Measurements from ENCODE around the gene ULBP1.
"Not testable (repeated sequence)": the region's sequence is repeated elsewhere in the genome, so short reads cannot be mapped to it uniquely, and the experiment has no call there.

Gene ULBP1

DNA sequence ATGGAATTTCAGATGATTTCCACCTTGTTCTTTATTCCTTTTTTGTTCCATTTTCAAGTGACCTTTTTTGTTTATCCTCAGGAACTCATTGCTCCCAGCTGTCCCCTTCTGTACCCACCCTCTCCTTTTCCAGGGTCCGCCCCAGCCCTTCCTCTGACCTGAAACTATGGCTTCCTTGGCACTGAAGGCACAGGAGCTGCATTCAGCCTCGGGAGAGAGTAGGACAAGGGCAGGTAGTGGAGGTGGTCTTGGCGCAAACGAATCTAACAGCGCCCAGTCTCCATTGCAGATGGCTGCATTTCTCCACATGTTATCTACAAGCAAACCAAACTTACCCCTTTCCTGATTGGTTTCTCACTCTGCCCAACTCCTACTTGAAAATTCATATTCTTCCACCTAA, 30.7 kb upstream of the ULBP1 start:
- FAIRE-seq, result no peak

GRCh38 chr6:149933461-149933860, 30.3 kb upstream of the ULBP1 start:
- no peak for FAIRE-seq

More for the DNA sequence above, 30.7 kb upstream of the ULBP1 start:
- DNase-seq (ENCODE audit: insufficient read length, low spot score), result no peak

DNA sequence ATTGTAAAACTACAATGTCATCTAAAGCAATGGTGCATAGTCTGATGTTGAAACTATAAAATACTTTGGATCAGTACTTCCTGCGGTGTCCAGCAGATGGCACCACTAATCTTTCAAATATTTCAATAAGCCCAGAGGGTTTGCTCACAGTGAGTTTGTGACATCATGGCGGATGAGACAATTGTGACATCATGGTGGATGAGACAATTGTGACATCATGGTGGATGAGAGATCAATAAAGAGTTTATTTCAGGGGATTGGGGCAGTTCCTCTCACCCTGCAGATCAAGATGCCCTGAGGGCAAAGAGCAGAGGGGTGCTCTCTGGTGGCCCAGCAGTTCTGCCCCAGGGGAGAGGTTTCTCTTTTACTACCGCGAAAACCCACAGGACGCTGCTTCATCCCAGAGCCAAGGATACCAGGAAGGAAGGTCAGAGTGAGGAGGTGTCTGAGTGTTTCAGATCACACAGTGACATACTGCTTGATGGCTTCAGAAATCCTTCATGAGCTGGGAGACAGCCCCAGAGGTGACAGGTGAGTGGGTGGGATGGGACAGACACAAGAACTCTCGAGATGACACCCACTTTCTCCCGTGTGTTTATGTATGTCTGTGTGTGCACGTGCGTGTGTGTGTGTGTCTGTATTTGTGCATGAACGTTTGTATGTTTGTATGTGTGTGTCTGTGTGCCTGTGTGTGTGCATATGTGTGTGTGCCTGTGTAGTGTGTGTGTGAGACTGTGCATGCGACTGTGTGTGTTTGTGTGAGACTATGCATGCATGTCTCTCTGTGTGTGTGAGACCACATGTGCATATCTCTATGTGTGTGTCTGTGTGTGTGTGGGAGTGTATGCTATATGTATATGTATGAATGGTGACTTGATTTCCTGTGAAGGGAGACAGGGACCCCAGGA, 29.2 kb upstream of the ULBP1 start:
- no peak for DNase-seq (ENCODE audit: insufficient read length, low spot score)
- peak; percentile 89 for FAIRE-seq

More at GRCh38 chr6:149933461-149933860, 30.3 kb upstream of the ULBP1 start:
- no peak for DNase-seq (ENCODE audit: insufficient read length, low spot score)

DNA sequence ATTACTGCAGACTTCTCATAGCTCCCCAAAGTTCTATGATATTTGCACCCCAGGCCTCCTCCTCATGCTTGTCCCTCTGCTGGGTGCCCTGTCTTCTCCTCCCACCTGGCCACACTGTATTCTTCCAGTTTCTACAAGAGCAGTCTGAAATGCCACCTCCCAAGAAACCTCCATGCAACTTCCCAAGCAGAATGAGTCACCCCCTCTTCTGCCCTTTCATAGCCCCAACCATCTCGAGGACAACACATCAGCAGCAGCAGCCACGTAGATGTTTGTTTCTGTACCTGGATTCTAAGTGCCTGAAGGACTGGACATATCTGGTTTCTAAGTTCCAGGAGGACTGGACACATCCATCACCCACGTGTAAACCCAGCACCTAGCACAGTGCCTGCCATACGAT, 28.5 kb upstream of the ULBP1 start:
- FAIRE-seq (no peak), DNase-seq (ENCODE audit: insufficient read length, low spot score) (no peak)

- no peak for FAIRE-seq
- no peak for DNase-seq (ENCODE audit: insufficient read length, low spot score)
These were observed 28.1 kb upstream of the ULBP1 start for GRCh38 chr6:149935668-149936067.

- FAIRE-seq, result no peak
- DNase-seq (ENCODE audit: insufficient read length, low spot score), result no peak
These were observed 27.0 kb upstream of the ULBP1 start for GRCh38 chr6:149936743-149937142.

- DNase-seq (ENCODE audit: insufficient read length, low spot score); FAIRE-seq: not testable (repeated sequence)
These were observed 25.7 kb upstream of the ULBP1 start for GRCh38 chr6:149938013-149938570.

GRCh38 chr6:149938571-149939355, 25.0 kb upstream of the ULBP1 start:
- FAIRE-seq (no peak), DNase-seq (ENCODE audit: insufficient read length, low spot score) (peak; percentile 45)

- DNase-seq (ENCODE audit: insufficient read length, low spot score), result no peak
- no peak for FAIRE-seq
These were observed 24.4 kb upstream of the ULBP1 start for GRCh38 chr6:149939356-149939648.

DNA sequence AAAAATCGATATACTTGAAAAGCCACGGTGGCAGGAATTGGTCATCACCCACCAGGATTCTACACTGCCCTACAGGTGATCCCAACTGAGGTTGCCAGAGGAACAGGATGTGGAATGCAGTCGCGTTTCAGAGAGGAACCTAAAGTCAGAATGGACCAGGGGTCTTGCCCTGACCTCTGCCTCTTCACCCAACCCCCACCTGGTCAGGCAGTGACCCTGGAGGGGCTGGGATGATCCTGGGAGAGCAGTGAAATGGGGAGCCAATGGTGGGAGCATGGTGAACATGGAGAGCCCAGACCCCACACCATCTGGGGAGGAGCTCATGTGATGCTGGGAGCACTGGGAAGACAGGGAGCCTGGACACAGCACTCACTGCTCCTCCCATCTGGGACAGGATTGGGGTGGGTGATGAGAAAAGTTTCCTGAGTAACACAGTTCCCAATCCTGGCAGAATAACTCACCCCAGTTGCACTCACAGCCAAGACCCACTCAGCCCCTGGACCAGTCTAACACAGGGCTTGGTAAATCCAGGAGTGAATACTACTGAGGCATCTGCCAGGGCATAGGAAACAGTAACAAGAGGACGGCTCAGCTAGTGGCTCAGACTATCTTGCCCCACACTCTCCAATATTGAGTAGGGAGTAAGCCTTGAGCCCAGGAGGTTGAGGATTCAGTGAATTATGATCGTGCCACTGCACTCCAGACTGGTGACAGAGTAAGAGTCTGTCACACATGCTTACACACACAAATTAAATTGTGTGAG, 23.7 kb upstream of the ULBP1 start:
- no peak for DNase-seq (ENCODE audit: insufficient read length, low spot score)
- FAIRE-seq, result no peak

DNA sequence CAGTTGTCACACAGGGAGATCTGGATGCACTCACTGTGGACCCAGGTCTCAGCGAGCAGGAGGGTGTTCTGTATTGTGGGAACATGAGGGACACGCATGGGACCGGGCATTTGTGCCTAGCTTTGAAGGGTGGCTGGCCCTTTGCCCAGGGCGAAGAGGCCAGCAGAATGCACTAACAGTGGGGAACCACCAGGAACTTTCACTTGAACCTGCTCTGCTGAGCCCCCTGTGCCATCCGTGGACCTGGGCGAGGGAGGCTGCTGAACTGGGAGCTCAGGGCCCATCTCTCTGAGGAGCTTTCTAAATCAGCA, 23.1 kb upstream of the ULBP1 start:
- no peak for DNase-seq (ENCODE audit: insufficient read length, low spot score)
- FAIRE-seq, result no peak

DNA sequence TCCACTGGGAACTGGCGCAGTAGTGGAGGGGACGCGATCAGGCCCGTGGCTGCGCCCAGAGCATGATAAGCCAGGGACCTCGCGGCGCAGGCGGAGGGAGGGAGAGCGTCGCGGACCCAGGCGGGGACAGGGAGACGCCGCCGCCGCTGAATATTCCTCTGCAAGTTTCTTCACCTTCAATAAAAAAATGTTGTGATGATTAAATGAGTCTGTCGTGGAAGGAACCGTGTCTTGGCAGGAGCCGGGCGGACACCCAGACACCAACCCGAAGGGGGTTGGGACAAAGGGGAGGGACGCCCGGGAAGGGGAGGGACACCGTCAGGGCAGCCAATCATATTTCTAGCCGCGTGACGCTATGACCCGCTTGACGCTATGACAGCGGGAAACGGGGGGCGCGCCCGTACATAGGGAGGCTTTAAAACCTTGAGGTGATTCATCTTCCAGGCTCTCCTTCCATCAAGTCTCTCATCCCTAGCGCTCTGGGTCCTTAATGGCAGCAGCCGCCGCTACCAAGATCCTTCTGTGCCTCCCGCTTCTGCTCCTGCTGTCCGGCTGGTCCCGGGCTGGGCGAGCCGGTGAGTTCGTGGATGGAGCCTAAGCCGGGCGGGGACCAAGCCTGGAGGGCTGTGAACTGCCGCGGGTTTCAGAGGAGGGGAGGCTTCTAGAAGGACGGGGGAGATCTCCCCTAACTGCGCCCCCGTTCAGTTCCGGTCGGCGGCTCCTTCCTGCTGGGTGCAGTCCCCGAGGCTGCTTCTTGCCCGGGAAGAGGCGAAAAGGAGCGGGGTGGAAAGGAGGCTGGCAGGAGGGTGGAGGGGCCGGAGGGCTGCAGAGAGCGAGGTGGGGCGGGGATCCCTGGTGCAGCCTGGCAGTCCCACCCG, 21.9 kb upstream of the ULBP1 start, which contains the start of gene ULBP2:
ULBP2 (plus strand) TSS at position 432 of the 878 bp plus-strand sequence; CDS start at position 491, 59 bp downstream.
- FAIRE-seq (no peak), DNase-seq (ENCODE audit: insufficient read length, low spot score) (no peak)

GRCh38 chr6:149942461-149942829, 21.3 kb upstream of the ULBP1 start:
- FAIRE-seq, result no peak

DNA sequence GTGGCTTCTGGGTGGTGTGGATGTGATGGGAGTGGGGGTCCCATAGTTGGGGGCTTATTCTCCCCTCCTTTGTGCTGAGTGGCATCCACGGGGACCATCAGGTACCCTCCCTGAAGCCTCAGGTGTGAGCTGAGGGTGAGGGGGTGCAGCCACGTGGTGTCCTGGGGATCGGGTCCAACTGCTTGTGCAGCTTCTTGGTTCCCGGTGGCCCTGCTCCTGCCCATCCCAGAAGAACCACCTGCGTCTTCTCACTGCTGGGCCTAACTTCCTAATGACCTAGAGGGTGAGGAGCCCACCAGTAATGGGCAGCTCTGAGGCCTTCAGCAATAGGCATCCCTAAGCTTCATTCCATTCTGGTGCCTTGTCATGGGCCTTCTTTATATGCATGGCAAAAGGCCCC, 20.4 kb upstream of the ULBP1 start:
- FAIRE-seq; DNase-seq (ENCODE audit: insufficient read length, low spot score): not testable (repeated sequence)

More at GRCh38 chr6:149942461-149942829, 21.3 kb upstream of the ULBP1 start:
- DNase-seq (ENCODE audit: insufficient read length, low spot score), result no peak

DNA sequence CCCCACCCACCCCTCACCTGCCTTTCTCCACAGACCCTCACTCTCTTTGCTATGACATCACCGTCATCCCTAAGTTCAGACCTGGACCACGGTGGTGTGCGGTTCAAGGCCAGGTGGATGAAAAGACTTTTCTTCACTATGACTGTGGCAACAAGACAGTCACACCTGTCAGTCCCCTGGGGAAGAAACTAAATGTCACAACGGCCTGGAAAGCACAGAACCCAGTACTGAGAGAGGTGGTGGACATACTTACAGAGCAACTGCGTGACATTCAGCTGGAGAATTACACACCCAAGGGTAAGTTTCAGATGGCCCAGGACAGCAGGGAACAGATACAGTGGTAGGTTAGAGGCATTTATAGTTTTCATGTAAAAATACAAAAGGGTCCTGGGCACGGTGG, 18.5 kb upstream of the ULBP1 start:
- not testable (repeated sequence) for DNase-seq (ENCODE audit: insufficient read length, low spot score); FAIRE-seq

DNA sequence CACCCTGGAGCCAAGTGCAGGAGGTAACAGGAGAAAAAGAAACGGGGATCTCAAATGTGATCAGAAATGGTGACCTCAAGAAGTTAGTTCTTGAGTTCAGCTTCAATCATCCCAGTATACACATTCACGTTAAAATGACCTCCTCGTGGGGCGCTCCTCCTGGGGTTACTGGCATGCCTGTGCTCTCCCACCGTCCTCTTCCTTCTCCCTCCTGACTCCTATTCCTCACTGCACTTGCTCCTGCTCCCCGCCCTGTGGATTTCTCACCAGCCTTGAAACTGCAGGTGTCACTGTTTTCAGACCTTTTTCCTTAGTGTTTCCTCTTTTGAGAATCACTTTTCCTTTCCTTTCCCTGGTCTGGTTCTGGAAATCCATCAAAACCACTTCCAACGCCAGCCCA, 17.1 kb upstream of the ULBP1 start:
- FAIRE-seq, result not testable (repeated sequence)

GRCh38 chr6:149947533-149947932, 16.2 kb upstream of the ULBP1 start:
- not testable (repeated sequence) for FAIRE-seq; DNase-seq (ENCODE audit: insufficient read length, low spot score)

More for the DNA sequence above, 17.1 kb upstream of the ULBP1 start:
- DNase-seq (ENCODE audit: insufficient read length, low spot score), result not testable (repeated sequence)

DNA sequence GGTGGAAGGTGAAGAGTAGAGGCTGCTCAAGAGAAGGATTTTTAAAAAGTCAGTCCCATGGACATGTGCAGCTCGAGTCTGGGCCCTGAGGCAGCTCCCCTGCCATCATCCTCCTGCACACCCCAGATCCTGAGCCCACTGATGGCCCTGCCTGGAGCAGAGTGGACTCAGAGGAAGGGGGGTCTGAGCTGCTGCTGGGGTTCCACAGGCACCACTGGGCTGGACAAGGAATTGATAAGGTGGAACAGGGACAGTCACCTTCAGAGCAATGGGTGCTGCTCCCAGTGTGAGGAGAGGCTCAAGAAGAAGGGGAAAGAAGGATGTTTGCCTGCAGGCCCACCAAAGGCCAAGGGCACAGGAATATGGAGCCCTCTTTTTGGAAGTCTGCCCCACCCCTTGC, 15.7 kb upstream of the ULBP1 start:
- DNase-seq (ENCODE audit: insufficient read length, low spot score), result no peak
- FAIRE-seq, result no peak

GRCh38 chr6:149948616-149949015, 15.1 kb upstream of the ULBP1 start:
- FAIRE-seq (no peak), DNase-seq (ENCODE audit: insufficient read length, low spot score) (no peak)

GRCh38 chr6:149950423-149950822, 13.3 kb upstream of the ULBP1 start:
- FAIRE-seq (no peak), DNase-seq (ENCODE audit: insufficient read length, low spot score) (no peak)

Data from GM19239 (cell line).